Nephron (organoid): Measurements from ENCODE around the gene COQ8A.

ENCODE experiments used
- H3K27ac Mint-ChIP-seq, 3 experiments: 2 replicates each; pipeline ENCODE4 v1.8.0; 2020; ENCODE audit warnings: mixed read lengths in 3 of 3, mild to moderate bottlenecking in 2 of 3, moderate library complexity in 1 of 3
- H3K27me3 Mint-ChIP-seq: 2 replicates; pipeline ENCODE4 v1.8.0; 2021; ENCODE audit warnings: low read depth, mild to moderate bottlenecking, moderate library complexity, mixed read lengths
- H3K36me3 Mint-ChIP-seq: 2 replicates; pipeline ENCODE4 v1.8.0; 2020; ENCODE audit warnings: low read depth, mixed read lengths
- H3K4me1 Mint-ChIP-seq: 2 replicates; pipeline ENCODE4 v1.8.0; 2020; ENCODE audit warnings: mixed read lengths
- H3K4me3 Mint-ChIP-seq, 3 experiments: 2 replicates each; pipeline ENCODE4 v1.8.0; 2020; ENCODE audit warnings: mild to moderate bottlenecking in 3 of 3, mixed read lengths in 3 of 3, moderate library complexity in 2 of 3
- H3K9me3 Mint-ChIP-seq: 2 replicates; pipeline ENCODE4 v1.8.0; 2020; ENCODE audit warnings: mixed read lengths
- CTCF ChIP-seq, 3 experiments: fragments of 200-600 bp; sonication (generic); IDR thresholded peaks; one replicate each; pipeline ENCODE4 v1.5.0; 2021; ENCODE audit warnings: antibody characterized with exemption in 3 of 3; ENCODE audit not compliant: unreplicated experiment in 3 of 3

COQ8A gene

GRCh38 chr1:226978432-226979114 lies 38.5 kb downstream of the COQ8A start:
- no peak for TF ChIP-seq CTCF (IDR thresholded peaks at IDR 0.05; ENCODE audit: unreplicated experiment in 3 of 3)
- Mint-ChIP-seq H3K27me3 (no peaks in the 10 kb centered on the region), H3K4me3 (no peak overlapping the region), H3K36me3 (no peaks in the 10 kb centered on the region), H3K4me1 (peaks cover 16% of the 10 kb centered on the region), H3K9me3 (no peaks in the 10 kb centered on the region), H3K27ac (no peak overlapping the region)

GRCh38 chr1:226979115-226979516 lies 39.0 kb downstream of the COQ8A start:
- Mint-ChIP-seq H3K9me3 (no peaks in the 10 kb centered on the region), H3K27me3 (no peaks in the 10 kb centered on the region), H3K4me1 (peaks cover 10% of the 10 kb centered on the region), H3K36me3 (no peaks in the 10 kb centered on the region), H3K27ac (no peak overlapping the region), H3K4me3 (no peak overlapping the region)
- no peak for TF ChIP-seq CTCF (IDR thresholded peaks at IDR 0.05; ENCODE audit: unreplicated experiment in 3 of 3)

- no peak for TF ChIP-seq CTCF (IDR thresholded peaks at IDR 0.05; ENCODE audit: unreplicated experiment in 3 of 3)
- Mint-ChIP-seq H3K4me3 (no peak overlapping the region), H3K36me3 (no peaks in the 10 kb centered on the region), H3K9me3 (no peaks in the 10 kb centered on the region), H3K27ac (no peak overlapping the region), H3K27me3 (no peaks in the 10 kb centered on the region), H3K4me1 (peaks cover 5% of the 10 kb centered on the region)
Observed at GRCh38 chr1:226979517-226980121, 39.5 kb downstream of the COQ8A start.

GRCh38 chr1:226980122-226980560 lies 40.0 kb downstream of the COQ8A start:
- H3K36me3 Mint-ChIP-seq = no peaks in the 10 kb centered on the region
- H3K27me3 Mint-ChIP-seq = no peaks in the 10 kb centered on the region
- H3K4me3 Mint-ChIP-seq = no peak overlapping the region
- peaks cover under 1% of the 10 kb centered on the region for H3K4me1 Mint-ChIP-seq
- no peak overlapping the region for H3K27ac Mint-ChIP-seq
- no peaks in the 10 kb centered on the region for H3K9me3 Mint-ChIP-seq
- TF ChIP-seq CTCF (IDR thresholded peaks at IDR 0.05; ENCODE audit: unreplicated experiment in 3 of 3) = no peak

- Mint-ChIP-seq H3K27ac (no peak overlapping the region), H3K36me3 (no peaks in the 10 kb centered on the region), H3K4me1 (peaks cover under 1% of the 10 kb centered on the region), H3K27me3 (no peaks in the 10 kb centered on the region), H3K4me3 (no peak overlapping the region), H3K9me3 (no peaks in the 10 kb centered on the region)
- TF ChIP-seq CTCF (IDR thresholded peaks at IDR 0.05; ENCODE audit: unreplicated experiment in 3 of 3) = no peak
Observed at GRCh38 chr1:226980565-226981385, 40.7 kb downstream of the COQ8A start.
